HepG2 (cell line): Measurements from ENCODE around the gene URM1. TPM values are rescaled to one million over a fixed set of nuclear protein-coding genes. Genes with fewer than 3 reads are reported as not detected.
A peak's percentile ranks its signal among the peaks of the same experiment; 100 is the strongest.
"Not testable (repeated sequence)": the region's sequence is repeated elsewhere in the genome, so short reads cannot be mapped to it uniquely, and the experiment has no call there.

Experiments used
- ATAC-seq: fragments of 200-7000 bp; cut with Tn5 transposase; 3 replicates; pipeline ENCODE4 v1.9.1; 2020; ENCODE audit warnings: mild to moderate bottlenecking, moderate library complexity
- BruUV-seq: library from RNA; stranded (reverse); fragments of 400-500 nt; replicated peaks from 2 replicates; lab custom pipeline; 2021; lab: Mats Ljungman, UMichigan
- CTCF ChIA-PET: fragments of 300-600 bp; formaldehyde crosslinking; extraction: SDS; loops from one replicate; lab custom pipeline; 2021; ENCODE audit warnings: low total read pairs, inconsistent platforms, low intra/inter-chr PET ratio; lab: Yijun Ruan, JAX
- POLR2A ChIA-PET: fragments of 350-600 bp; sonication (Branson Sonifier 250); formaldehyde crosslinking; loops from one replicate; lab custom pipeline; 2020; ENCODE audit warnings: antibody characterized with exemption, inconsistent platforms; lab: Yijun Ruan, JAX
- DNase-seq: peaks from one replicate; pipeline ENCODE4 v3.0.0-alpha.2; 2015; ENCODE audit warnings: low spot score
- FAIRE-seq: peaks from 3 replicates; lab custom pipeline; 2011; peaks lifted over from hg19 to GRCh38; lab: Jason Lieb, UNC
- H2AFZ ChIP-seq: one replicate; pipeline ENCODE4 v1.6.1; 2011; ENCODE audit warnings: low read length, inconsistent platforms
- H3K27ac ChIP-seq: fragments of 300-600 bp; 3 replicates; pipeline ENCODE4 v1.8.0; 2011; ENCODE audit warnings: mixed run types, mild to moderate bottlenecking, mixed read lengths, low read length, inconsistent platforms; ENCODE audit not compliant: insufficient read depth; ENCODE audit errors: extremely low read length
- H3K27me3 ChIP-seq, 2 experiments: fragments of 200-600 bp in 1 of 2; 2 replicates in 1 of 2; 3 replicates in 1 of 2; pipeline versions ENCODE4 v1.6.0 to v1.8.0; 2011; ENCODE audit warnings: low read length in 2 of 2, mild to moderate bottlenecking in 2 of 2, moderate library complexity in 2 of 2, inconsistent platforms in 1 of 2; ENCODE audit not compliant: insufficient read depth in 2 of 2, control insufficient read depth in 1 of 2
- H3K36me3 ChIP-seq, 2 experiments: fragments of 200-600 bp in 1 of 2; replicated peaks in 1 of 2; 2 replicates in 1 of 2; 3 replicates in 1 of 2; pipeline versions ENCODE4 v1.5.1 to v1.8.0; 2011; ENCODE audit warnings: low read length in 2 of 2, inconsistent platforms in 1 of 2; ENCODE audit not compliant: insufficient read depth in 2 of 2, control insufficient read depth in 1 of 2
- H3K4me1 ChIP-seq: 2 replicates; pipeline ENCODE4 v1.5.1; 2012; ENCODE audit warnings: low read length, inconsistent platforms; ENCODE audit not compliant: insufficient read depth
- H3K4me2 ChIP-seq: 2 replicates; pipeline ENCODE4 v1.6.0; 2011; ENCODE audit warnings: low read depth, low read length, inconsistent platforms
- H3K4me3 ChIP-seq, 3 experiments: fragments of 200-600 bp in 1 of 3; sonication (generic), shearing (Covaris generic) in 1 of 3; replicated peaks in 1 of 3; 2 replicates each; pipeline ENCODE4 v1.5.1; 2011 to 2016; ENCODE audit warnings: low read length in 3 of 3, inconsistent platforms in 2 of 3, low read depth in 2 of 3, mild to moderate bottlenecking in 2 of 3, control low read depth in 1 of 3, mixed read lengths in 1 of 3; ENCODE audit not compliant: insufficient read depth in 1 of 3
- H3K79me2 ChIP-seq: one replicate; pipeline ENCODE4 v1.6.1; 2011; ENCODE audit warnings: low read length, inconsistent platforms; ENCODE audit not compliant: insufficient read depth
- H3K9ac ChIP-seq: 2 replicates; pipeline ENCODE4 v1.6.0; 2011; ENCODE audit warnings: mild to moderate bottlenecking, low read depth, low read length, inconsistent platforms; ENCODE audit not compliant: insufficient read depth
- H3K9me3 ChIP-seq: 2 replicates; pipeline ENCODE4 v1.5.1; 2012; ENCODE audit warnings: mild to moderate bottlenecking, low read length
- H4K20me1 ChIP-seq: 2 replicates; pipeline ENCODE4 v1.6.0; 2011; ENCODE audit warnings: inconsistent platforms, mild to moderate bottlenecking, low read length, moderate library complexity; ENCODE audit not compliant: insufficient read depth
- ELF3 ChIP-seq: IDR thresholded peaks from 2 replicates; pipeline ENCODE4 v1.6.1; 2016; ENCODE audit warnings: missing genetic modification reagents, missing compliant biosample characterization
- GFI1 ChIP-seq: sonication (generic); formaldehyde crosslinking; IDR thresholded peaks from 2 replicates; pipeline ENCODE4 v1.5.0; 2020; ENCODE audit warnings: missing genetic modification reagents, mild to moderate bottlenecking, borderline replicate concordance
- SAP130 ChIP-seq: IDR thresholded peaks from 2 replicates; pipeline ENCODE4 v1.6.1; 2016; ENCODE audit warnings: low read depth
- SMAD9 ChIP-seq: sonication (generic); formaldehyde crosslinking; IDR thresholded peaks from 2 replicates; pipeline ENCODE4 v1.5.1; 2020; ENCODE audit warnings: mild to moderate bottlenecking, missing genetic modification reagents
- SRF ChIP-seq: IDR thresholded peaks from 2 replicates; pipeline ENCODE4 v1.6.1; 2011; ENCODE audit warnings: mild to moderate bottlenecking, low read depth, low read length, moderate library complexity
- STAG1 ChIP-seq: sonication (generic); formaldehyde crosslinking; IDR thresholded peaks from 2 replicates; pipeline ENCODE4 v1.4.0; 2020; ENCODE audit warnings: missing genetic modification reagents
- YY1 ChIP-seq: IDR thresholded peaks from 2 replicates; pipeline ENCODE4 v1.6.1; 2011; ENCODE audit warnings: low read length, low read depth, moderate library complexity, mild to moderate bottlenecking; ENCODE audit not compliant: insufficient read depth, insufficient replicate concordance
- ZNF652 ChIP-seq: IDR thresholded peaks from 2 replicates; pipeline ENCODE4 v1.6.1; 2016; ENCODE audit warnings: low read depth, borderline replicate concordance
- WGBS: methylation state at CpG from one replicate; pipeline ENCODE4 v1.1.6; 2017; ENCODE audit warnings: low lambda C conversion rate; 5-methylcytosine and 5-hydroxymethylcytosine counted together
- in situ Hi-C: cut with HindIII; loops from 2 replicates; pipeline ENCODE4 v1.10.0; 2017; ENCODE audit warnings: low pct_unique_long_range_greater_than_20kb; ENCODE audit not compliant: extremely low pct_ligation_motif_present
- intact Hi-C: fragments of 100-400 bp; cut with micrococcal nuclease; formaldehyde crosslinking; loops from one replicate; pipeline ENCODE4 v1.10.0; 2022; ENCODE audit not compliant: unreplicated experiment
- polyA plus RNA-seq, 8 experiments: library from polyadenylated mRNA; depleted of rRNA in 3 of 8; stranded (reverse) in 7 of 8; unstranded in 1 of 8; fragments of >200 nt; fragmentation: Illumina TruSeq in 4 of 8; extraction: Trizol in 4 of 8; gene quantifications; 2 replicates each; pipeline versions ENCODE4 v1.2.1 to v1.2.3, GENCODE V29; 2011 to 2016; ENCODE audit warnings: low read depth in 4 of 8, missing spikeins in 1 of 8, mixed read lengths in 1 of 8; ENCODE audit not compliant: insufficient read depth in 1 of 8
- total RNA-seq, 5 experiments: library from RNA; depleted of rRNA; stranded (reverse); fragments of >200 nt; fragmentation: Illumina TruSeq; extraction: Trizol; gene quantifications; 2 replicates each; pipeline ENCODE4 v1.2.3, GENCODE V29; 2016; ENCODE audit warnings: low read depth in 1 of 5
- TF ChIP-seq, protein P1 (sequence below): sonication (generic); formaldehyde crosslinking; IDR thresholded peaks from 2 replicates; pipeline ENCODE4 v1.5.0; 2020; ENCODE audit warnings: mild to moderate bottlenecking, missing genetic modification reagents, moderate library complexity
- TF ChIP-seq, protein P2 (sequence below): sonication (generic); formaldehyde crosslinking; IDR thresholded peaks from 2 replicates; pipeline ENCODE4 v1.4.0; 2020; ENCODE audit warnings: missing genetic modification reagents, low read depth, mild to moderate bottlenecking, borderline replicate concordance
- TF ChIP-seq, protein P3 (sequence below): sonication (generic); formaldehyde crosslinking; IDR thresholded peaks from 2 replicates; pipeline ENCODE4 v1.5.1; 2020; ENCODE audit warnings: mild to moderate bottlenecking, missing genetic modification reagents, moderate library complexity
- TF ChIP-seq, protein P4 (sequence below): IDR thresholded peaks from 2 replicates; pipeline ENCODE4 v1.6.1; 2018; ENCODE audit warnings: missing genetic modification reagents

The URM1 gene
- total and polyA plus RNA-seq, 2 of the 13 experiments (the other 11 are each of a cell fraction or from before 2014, with no cell fraction given), result 37.1 to 41.3 TPM

DNA sequence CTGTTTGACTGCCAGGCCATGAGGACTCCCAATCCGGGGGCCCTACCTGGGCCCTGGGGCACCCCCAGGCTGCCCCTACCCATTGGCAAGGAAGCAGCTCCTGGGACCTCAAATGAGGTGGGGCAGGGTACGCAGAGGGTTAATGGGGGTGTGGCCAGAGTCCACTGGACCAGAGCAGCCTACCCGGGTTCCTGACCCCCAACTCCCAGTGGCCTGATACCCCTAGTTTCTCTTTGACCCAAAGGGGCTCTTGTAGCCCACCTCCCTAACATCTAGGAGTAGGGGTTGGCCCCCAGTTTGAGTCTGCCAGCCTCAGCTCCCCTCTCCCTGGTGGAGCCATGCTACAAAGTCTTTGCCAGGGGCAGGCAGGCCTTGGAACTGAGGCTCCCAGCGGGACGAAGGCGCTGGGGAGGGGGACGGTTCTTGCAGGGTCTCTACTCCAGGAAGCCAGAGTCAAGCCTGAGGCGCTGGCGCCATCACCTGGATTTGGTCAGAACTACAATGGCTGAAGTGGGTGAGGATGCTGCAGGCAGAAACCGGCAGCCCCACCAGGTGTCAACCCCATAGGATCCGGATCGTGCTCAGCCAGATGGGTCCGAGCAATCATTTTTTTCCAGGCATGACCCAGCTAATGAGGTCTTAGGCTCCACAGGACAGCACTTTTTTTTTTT, 41.1 kb downstream of the URM1 start (continued):
- TF ChIP-seq, protein P1, sequence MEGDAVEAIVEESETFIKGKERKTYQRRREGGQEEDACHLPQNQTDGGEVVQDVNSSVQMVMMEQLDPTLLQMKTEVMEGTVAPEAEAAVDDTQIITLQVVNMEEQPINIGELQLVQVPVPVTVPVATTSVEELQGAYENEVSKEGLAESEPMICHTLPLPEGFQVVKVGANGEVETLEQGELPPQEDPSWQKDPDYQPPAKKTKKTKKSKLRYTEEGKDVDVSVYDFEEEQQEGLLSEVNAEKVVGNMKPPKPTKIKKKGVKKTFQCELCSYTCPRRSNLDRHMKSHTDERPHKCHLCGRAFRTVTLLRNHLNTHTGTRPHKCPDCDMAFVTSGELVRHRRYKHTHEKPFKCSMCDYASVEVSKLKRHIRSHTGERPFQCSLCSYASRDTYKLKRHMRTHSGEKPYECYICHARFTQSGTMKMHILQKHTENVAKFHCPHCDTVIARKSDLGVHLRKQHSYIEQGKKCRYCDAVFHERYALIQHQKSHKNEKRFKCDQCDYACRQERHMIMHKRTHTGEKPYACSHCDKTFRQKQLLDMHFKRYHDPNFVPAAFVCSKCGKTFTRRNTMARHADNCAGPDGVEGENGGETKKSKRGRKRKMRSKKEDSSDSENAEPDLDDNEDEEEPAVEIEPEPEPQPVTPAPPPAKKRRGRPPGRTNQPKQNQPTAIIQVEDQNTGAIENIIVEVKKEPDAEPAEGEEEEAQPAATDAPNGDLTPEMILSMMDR (CRISPR knock-in tag), result peak; percentile 96
- TF ChIP-seq YY1, result peak; percentile 28
- TF ChIP-seq SMAD9, result no peak
- peak; percentile 28; the same call in 1 of the 2 replicates for TF ChIP-seq SAP130 (CRISPR knock-in tag)
- TF ChIP-seq GFI1, result no peak
- peak; percentile 67 for TF ChIP-seq ELF3 (CRISPR knock-in tag)
- peak; percentile 38; the same call in 1 of the 2 replicates for TF ChIP-seq ZNF652
- TF ChIP-seq, protein P2, sequence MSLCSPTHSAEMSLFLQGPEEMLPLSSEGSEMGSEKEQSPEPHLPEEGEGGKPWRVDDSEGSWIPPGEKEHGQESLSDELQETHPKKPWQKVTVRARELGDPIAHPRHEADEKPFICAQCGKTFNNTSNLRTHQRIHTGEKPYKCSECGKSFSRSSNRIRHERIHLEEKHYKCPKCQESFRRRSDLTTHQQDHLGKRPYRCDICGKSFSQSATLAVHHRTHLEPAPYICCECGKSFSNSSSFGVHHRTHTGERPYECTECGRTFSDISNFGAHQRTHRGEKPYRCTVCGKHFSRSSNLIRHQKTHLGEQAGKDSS (CRISPR knock-in tag), result 0 out of 2 replicates have a peak, but pooled peaks have one; percentile 26
- TF ChIP-seq, protein P3, sequence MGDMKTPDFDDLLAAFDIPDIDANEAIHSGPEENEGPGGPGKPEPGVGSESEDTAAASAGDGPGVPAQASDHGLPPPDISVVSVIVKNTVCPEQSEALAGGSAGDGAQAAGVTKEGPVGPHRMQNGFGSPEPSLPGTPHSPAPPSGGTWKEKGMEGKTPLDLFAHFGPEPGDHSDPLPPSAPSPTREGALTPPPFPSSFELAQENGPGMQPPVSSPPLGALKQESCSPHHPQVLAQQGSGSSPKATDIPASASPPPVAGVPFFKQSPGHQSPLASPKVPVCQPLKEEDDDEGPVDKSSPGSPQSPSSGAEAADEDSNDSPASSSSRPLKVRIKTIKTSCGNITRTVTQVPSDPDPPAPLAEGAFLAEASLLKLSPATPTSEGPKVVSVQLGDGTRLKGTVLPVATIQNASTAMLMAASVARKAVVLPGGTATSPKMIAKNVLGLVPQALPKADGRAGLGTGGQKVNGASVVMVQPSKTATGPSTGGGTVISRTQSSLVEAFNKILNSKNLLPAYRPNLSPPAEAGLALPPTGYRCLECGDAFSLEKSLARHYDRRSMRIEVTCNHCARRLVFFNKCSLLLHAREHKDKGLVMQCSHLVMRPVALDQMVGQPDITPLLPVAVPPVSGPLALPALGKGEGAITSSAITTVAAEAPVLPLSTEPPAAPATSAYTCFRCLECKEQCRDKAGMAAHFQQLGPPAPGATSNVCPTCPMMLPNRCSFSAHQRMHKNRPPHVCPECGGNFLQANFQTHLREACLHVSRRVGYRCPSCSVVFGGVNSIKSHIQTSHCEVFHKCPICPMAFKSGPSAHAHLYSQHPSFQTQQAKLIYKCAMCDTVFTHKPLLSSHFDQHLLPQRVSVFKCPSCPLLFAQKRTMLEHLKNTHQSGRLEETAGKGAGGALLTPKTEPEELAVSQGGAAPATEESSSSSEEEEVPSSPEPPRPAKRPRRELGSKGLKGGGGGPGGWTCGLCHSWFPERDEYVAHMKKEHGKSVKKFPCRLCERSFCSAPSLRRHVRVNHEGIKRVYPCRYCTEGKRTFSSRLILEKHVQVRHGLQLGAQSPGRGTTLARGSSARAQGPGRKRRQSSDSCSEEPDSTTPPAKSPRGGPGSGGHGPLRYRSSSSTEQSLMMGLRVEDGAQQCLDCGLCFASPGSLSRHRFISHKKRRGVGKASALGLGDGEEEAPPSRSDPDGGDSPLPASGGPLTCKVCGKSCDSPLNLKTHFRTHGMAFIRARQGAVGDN (CRISPR knock-in tag), result 0 out of 2 replicates have a peak, but pooled peaks have one; percentile 19
- peak; percentile 89 for TF ChIP-seq STAG1 (CRISPR knock-in tag)
- TF ChIP-seq SRF, result no peak
- TF ChIP-seq, protein P4, sequence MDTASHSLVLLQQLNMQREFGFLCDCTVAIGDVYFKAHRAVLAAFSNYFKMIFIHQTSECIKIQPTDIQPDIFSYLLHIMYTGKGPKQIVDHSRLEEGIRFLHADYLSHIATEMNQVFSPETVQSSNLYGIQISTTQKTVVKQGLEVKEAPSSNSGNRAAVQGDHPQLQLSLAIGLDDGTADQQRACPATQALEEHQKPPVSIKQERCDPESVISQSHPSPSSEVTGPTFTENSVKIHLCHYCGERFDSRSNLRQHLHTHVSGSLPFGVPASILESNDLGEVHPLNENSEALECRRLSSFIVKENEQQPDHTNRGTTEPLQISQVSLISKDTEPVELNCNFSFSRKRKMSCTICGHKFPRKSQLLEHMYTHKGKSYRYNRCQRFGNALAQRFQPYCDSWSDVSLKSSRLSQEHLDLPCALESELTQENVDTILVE (CRISPR knock-in tag), result 0 out of 2 replicates have a peak, but pooled peaks have one; percentile 22

DNA sequence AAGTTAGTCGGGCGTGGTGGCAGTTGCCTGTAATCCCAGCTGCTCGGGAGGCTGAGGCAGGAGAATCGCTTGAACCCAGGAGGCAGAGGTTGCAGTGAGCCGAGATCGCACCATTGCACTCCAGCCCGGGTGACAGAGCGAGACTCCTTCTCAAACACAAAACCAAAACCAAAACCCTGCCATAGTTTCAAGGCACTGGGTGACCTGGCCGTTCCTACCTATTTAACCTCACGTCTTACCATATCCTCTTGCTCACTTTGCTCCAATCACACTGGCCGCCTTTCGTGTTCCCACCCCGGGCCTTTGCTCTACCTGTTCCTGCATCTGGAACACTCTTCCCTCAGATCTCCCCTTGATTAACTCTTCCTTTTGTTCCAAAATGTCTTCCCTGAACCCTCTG, 42.6 kb downstream of the URM1 start:
- DNase-seq, H3K9ac ChIP-seq, BruUV-seq, H3K79me2 ChIP-seq, H3K27me3 ChIP-seq, H3K36me3 ChIP-seq, H3K4me3 ChIP-seq, H2AFZ ChIP-seq, H3K27ac ChIP-seq, FAIRE-seq, H4K20me1 ChIP-seq, ATAC-seq, H3K9me3 ChIP-seq, POLR2A ChIA-PET: not testable (repeated sequence)
- Histone ChIP-seq H3K4me2 (peak overlapping the region; percentile 14; the same call in 1 of the 2 replicates), H3K4me1 (peaks cover 38% of the 10 kb centered on the region)
- in situ Hi-C loops (loop anchor here (5.0 kb wide), 2 partner anchors 51 to 116 kb away; no protein-coding TSS in a partner anchor), intact Hi-C loops (loop anchor here (2.0 to 5.0 kb wide), 2 partner anchors 43 to 116 kb away; partner anchors contain the start of gene URM1)
- CTCF ChIA-PET, result interaction anchor here (1.8 kb wide), 1 partner anchor 51 kb away, joined by 9 read pairs; no protein-coding TSS in a partner anchor
- WGBS, result 22% methylated on average over 6 of the region's 13 CpGs
